Measurements from ENCODE around the gene KCNT2. TPM values are rescaled to one million over a fixed set of nuclear protein-coding genes. Genes with fewer than 3 reads are reported as not detected.

KCNT2 gene
- polyA plus RNA-seq, 1 of the 3 experiments (the other 2 are of a cell fraction): 0.56 TPM

- ChIA-PET CTCF (no interaction called here), POLR2A (no interaction called here)
- Histone ChIP-seq H3K9me3 (no peaks in the 10 kb centered on the region), H3K4me2 (no peak overlapping the region), H3K27ac (ENCODE audit: low read depth in 2 of 2, low read length in 1 of 2) (no peak overlapping the region), H3K9me2 (no peaks in the 10 kb centered on the region), H3F3A (replicated peaks; ENCODE audit: insufficient read depth) (peaks cover 4% of the 10 kb centered on the region), H3K27me3 (ENCODE audit: insufficient read depth) (no peaks in the 10 kb centered on the region), H3K9ac (no peak overlapping the region), H4K20me1 (ENCODE audit: insufficient read depth) (no peaks in the 10 kb centered on the region), H2AFZ (ENCODE audit: low read depth) (no peak overlapping the region), H3K79me2 (ENCODE audit: insufficient read depth) (no peaks in the 10 kb centered on the region), H3K4me3 (ENCODE audit: low read depth in 2 of 2, low read length in 1 of 2) (no peak overlapping the region), H3K36me3 (replicated peaks in 1 of 2; ENCODE audit: control insufficient read depth in 1 of 2, insufficient read depth in 2 of 2, low read length in 1 of 2) (no peaks in the 10 kb centered on the region), H3K4me1 (ENCODE audit: control insufficient read depth in 1 of 2, insufficient read depth in 2 of 2, low read depth in 1 of 2, low read length in 1 of 2) (peaks cover 12 to 17% of the 10 kb centered on the region in 2 experiments; a peak in 3 of 4 replicates)
- DNase-seq: no peak
- TF ChIP-seq NRF1 (IDR thresholded peaks at IDR 0.05; ENCODE audit: low read depth, low read length) (no peak), SIN3A (IDR thresholded peaks at IDR 0.05; ENCODE audit: borderline replicate concordance, low read depth, low read length) (no peak), GABPA (IDR thresholded peaks at IDR 0.05; ENCODE audit: low read depth) (no peak), REST (IDR thresholded peaks at IDR 0.05; ENCODE audit: low read depth, low read length) (no peak), FOXJ3 (CRISPR knock-in tag; IDR thresholded peaks at IDR 0.05) (no peak), SMC3 (IDR thresholded peaks at IDR 0.05; ENCODE audit: low read depth, low read length) (no peak), USF2 (IDR thresholded peaks at IDR 0.05; ENCODE audit: borderline replicate concordance, low read depth, low read length) (no peak), MEF2A (IDR thresholded peaks at IDR 0.05; ENCODE audit: borderline replicate concordance, low read depth) (no peak), USF1 (IDR thresholded peaks at IDR 0.05; ENCODE audit: borderline replicate concordance, low read depth) (no peak), POLR2AphosphoS5 (IDR thresholded peaks at IDR 0.05; ENCODE audit: low read depth, low read length) (no peak), CTCF (IDR thresholded peaks at IDR 0.05) (no peak), MXI1 (IDR thresholded peaks at IDR 0.05; ENCODE audit: low read depth, low read length) (no peak), TEAD4 (IDR thresholded peaks at IDR 0.05; ENCODE audit: borderline replicate concordance, insufficient read depth) (no peak), TAF1 (IDR thresholded peaks at IDR 0.05; ENCODE audit: borderline replicate concordance, low read depth, low read length) (no peak)
- WGBS (ENCODE audit: low lambda C conversion rate): 58% methylated on average over 2 of the region's 2 CpGs
These were observed 142.1 kb downstream of the KCNT2 start for GRCh38 chr1:196466166-196466565.
